IMR-90 (cell line): Measurements from ENCODE around the gene APMAP. TPM values are rescaled to one million over a fixed set of nuclear protein-coding genes. Genes with fewer than 3 reads are reported as not detected.

Source experiments
- ATAC-seq: fragments of 200-7000 bp; cut with Tn5 transposase; 2 replicates; pipeline ENCODE4 v1.9.1; 2020; ENCODE audit warnings: low read depth, mild to moderate bottlenecking, moderate library complexity
- BruUV-seq: library from RNA; stranded (reverse); fragments of 400-500 nt; replicated peaks from 2 replicates; lab custom pipeline; 2021; lab: Mats Ljungman, UMichigan
- CTCF ChIA-PET: fragments of 300-600 bp; formaldehyde crosslinking; extraction: SDS; loops from one replicate; lab custom pipeline; 2021; ENCODE audit warnings: antibody characterized with exemption; lab: Yijun Ruan, JAX
- POLR2A ChIA-PET: fragments of 300-600 bp; sonication (Branson Sonifier 250); formaldehyde crosslinking; loops from one replicate; lab custom pipeline; 2022; ENCODE audit warnings: antibody characterized with exemption; ENCODE audit not compliant: unreplicated experiment; lab: Charles Lee
- DNase-seq: peaks from one replicate; pipeline ENCODE4 v3.0.0; 2013
- H2AFZ ChIP-seq: replicated peaks from 2 replicates; pipeline ENCODE3; 2013; ENCODE audit warnings: low read length, mild to moderate bottlenecking; ENCODE audit not compliant: poor library complexity
- H2AK5ac ChIP-seq: 2 replicates; pipeline ENCODE4 v1.6.1; 2013; ENCODE audit warnings: low read depth, low read length, inconsistent platforms
- H2AK9ac ChIP-seq: replicated peaks from 2 replicates; pipeline ENCODE3; 2013; ENCODE audit warnings: mild to moderate bottlenecking, low read depth, low read length, moderate library complexity; ENCODE audit not compliant: poor library complexity
- H2BK120ac ChIP-seq: 2 replicates; pipeline ENCODE4 v1.6.1; 2013; ENCODE audit warnings: low read depth, low read length, inconsistent platforms
- H2BK15ac ChIP-seq: 3 replicates; pipeline ENCODE4 v1.6.1; 2013; ENCODE audit warnings: low read depth, low read length, inconsistent platforms
- H2BK20ac ChIP-seq: 2 replicates; pipeline ENCODE4 v1.6.1; 2013; ENCODE audit warnings: low read depth, mild to moderate bottlenecking, inconsistent platforms, low read length, moderate library complexity
- H2BK5ac ChIP-seq: 2 replicates; pipeline ENCODE4 v1.6.1; 2013; ENCODE audit warnings: mild to moderate bottlenecking, low read depth, low read length, inconsistent platforms; ENCODE audit not compliant: poor library complexity, severe bottlenecking
- H3K14ac ChIP-seq: replicated peaks from 2 replicates; pipeline ENCODE4 v1.6.1; 2013; ENCODE audit warnings: low read depth, low read length, inconsistent platforms
- H3K18ac ChIP-seq: 2 replicates; pipeline ENCODE4 v1.6.1; 2013; ENCODE audit warnings: low read depth, low read length, control low read depth
- H3K23ac ChIP-seq: 2 replicates; pipeline ENCODE4 v1.6.1; 2013; ENCODE audit warnings: low read depth, low read length, inconsistent platforms
- H3K27ac ChIP-seq: 2 replicates; pipeline ENCODE4 v1.5.1; 2013; ENCODE audit warnings: mild to moderate bottlenecking, control low read depth, low read length; ENCODE audit not compliant: insufficient read depth
- H3K27me3 ChIP-seq: 2 replicates; pipeline ENCODE4 v1.6.1; 2013; ENCODE audit warnings: low read length; ENCODE audit not compliant: control insufficient read depth, insufficient read depth
- H3K36me3 ChIP-seq: 2 replicates; pipeline ENCODE4 v1.6.1; 2013; ENCODE audit warnings: low read length, mixed read lengths; ENCODE audit not compliant: control insufficient read depth, insufficient read depth
- H3K4ac ChIP-seq: 2 replicates; pipeline ENCODE4 v1.6.1; 2013; ENCODE audit warnings: low read depth, low read length, inconsistent platforms
- H3K4me1 ChIP-seq: 2 replicates; pipeline ENCODE4 v1.6.1; 2013; ENCODE audit warnings: low read length, mixed read lengths; ENCODE audit not compliant: control insufficient read depth, insufficient read depth
- H3K4me2 ChIP-seq: 2 replicates; pipeline ENCODE4 v1.6.1; 2013; ENCODE audit warnings: low read depth, mild to moderate bottlenecking, control low read depth, low read length, moderate library complexity
- H3K4me3 ChIP-seq: 2 replicates; pipeline ENCODE4 v1.5.1; 2013; ENCODE audit warnings: low read depth, mild to moderate bottlenecking, control low read depth, low read length, moderate library complexity; ENCODE audit not compliant: insufficient read depth
- H3K56ac ChIP-seq: 2 replicates; pipeline ENCODE4 v1.6.1; 2013; ENCODE audit warnings: low read length, inconsistent platforms; ENCODE audit not compliant: insufficient read depth; ENCODE audit errors: extremely low read depth
- H3K79me1 ChIP-seq, 2 experiments: 2 replicates each; pipeline ENCODE4 v1.6.1; 2013; ENCODE audit warnings: low read length in 2 of 2, inconsistent platforms in 1 of 2, low read depth in 1 of 2
- H3K9ac ChIP-seq: 2 replicates; pipeline ENCODE4 v1.6.1; 2013; ENCODE audit warnings: low read depth, low read length, control low read depth
- H3K9me1 ChIP-seq: 2 replicates; pipeline ENCODE4 v1.6.1; 2013; ENCODE audit warnings: low read length, inconsistent platforms; ENCODE audit not compliant: insufficient read depth
- H3K9me3 ChIP-seq: 2 replicates; pipeline ENCODE4 v1.6.1; 2013; ENCODE audit warnings: low read length; ENCODE audit not compliant: control insufficient read depth, insufficient read depth
- H4K20me1 ChIP-seq: 2 replicates; pipeline ENCODE4 v1.6.1; 2013; ENCODE audit warnings: low read length, inconsistent platforms; ENCODE audit not compliant: insufficient read depth
- H4K5ac ChIP-seq: 2 replicates; pipeline ENCODE4 v1.6.1; 2013; ENCODE audit warnings: mild to moderate bottlenecking, low read depth, low read length, control low read depth
- H4K8ac ChIP-seq, 2 experiments: 2 replicates each; pipeline ENCODE4 v1.6.1; 2013; ENCODE audit warnings: low read depth in 2 of 2, low read length in 2 of 2, control low read depth in 1 of 2, inconsistent platforms in 1 of 2
- H4K91ac ChIP-seq: 2 replicates; pipeline ENCODE4 v1.6.1; 2013; ENCODE audit warnings: low read depth, low read length, inconsistent platforms; ENCODE audit not compliant: insufficient read depth
- CEBPB ChIP-seq: IDR thresholded peaks from 2 replicates; pipeline ENCODE4 v1.6.1; 2012; ENCODE audit warnings: low read depth, low read length, improper control_type of control experiment
- CHD1 ChIP-seq: IDR thresholded peaks from 2 replicates; pipeline ENCODE4 v1.6.1; 2012; ENCODE audit warnings: low read depth, low read length, improper control_type of control experiment
- MAFK ChIP-seq: IDR thresholded peaks from 2 replicates; pipeline ENCODE4 v1.6.1; 2012; ENCODE audit warnings: low read depth, low read length, improper control_type of control experiment
- MAZ ChIP-seq: IDR thresholded peaks from 2 replicates; pipeline ENCODE4 v1.6.1; 2012; ENCODE audit warnings: low read depth, mild to moderate bottlenecking, low read length, improper control_type of control experiment, moderate library complexity, borderline replicate concordance
- MXI1 ChIP-seq: IDR thresholded peaks from 2 replicates; pipeline ENCODE4 v1.6.1; 2012; ENCODE audit warnings: low read depth, mild to moderate bottlenecking, low read length, moderate library complexity, borderline replicate concordance
- RFX5 ChIP-seq: IDR thresholded peaks from 2 replicates; pipeline ENCODE4 v1.8.0; 2012; ENCODE audit warnings: low read depth, mild to moderate bottlenecking, low read length, moderate library complexity
- SMC3 ChIP-seq: fragments of 150-350 bp; IDR thresholded peaks from 2 replicates; pipeline ENCODE4 v1.6.1; 2016; ENCODE audit warnings: low read depth, mild to moderate bottlenecking, antibody characterized with exemption, low read length, moderate library complexity
- WGBS, 2 experiments: methylation state at CpG; one replicate each; pipeline versions ENCODE4 v1.1.5 to v1.1.7; 2013; ENCODE audit warnings: missing lambda C conversion rate in 2 of 2; ENCODE audit not compliant: insufficient read length in 1 of 2; ENCODE audit errors: extremely low coverage in 2 of 2; 5-methylcytosine and 5-hydroxymethylcytosine counted together
- dilution Hi-C: fragments of 300-500 bp; cut with HindIII; formaldehyde crosslinking; loops from one replicate; pipeline ENCODE4 v1.14.3; 2018; ENCODE audit warnings: low sequenced_read_pairs; ENCODE audit not compliant: unreplicated experiment
- in situ Hi-C: fragments of 300-500 bp; cut with MboI; formaldehyde crosslinking; loops from 3 replicates; pipeline ENCODE4 v1.14.3; 2019; ENCODE audit warnings: low sequenced_read_pairs, inconsistent platforms, mixed read lengths
- intact Hi-C: fragments of 100-400 bp; cut with micrococcal nuclease; formaldehyde crosslinking; loops from 2 replicates; pipeline ENCODE4 v1.10.0; 2022
- polyA plus RNA-seq, 3 experiments: library from polyadenylated mRNA; depleted of rRNA; stranded (reverse); fragments of >200 nt; gene quantifications; 2 replicates each; pipeline ENCODE4 v1.2.3, GENCODE V29; 2012; ENCODE audit warnings: low replicate concordance in 1 of 3
- total RNA-seq: library from RNA; depleted of rRNA; stranded (reverse); fragments of >200 nt; gene quantifications from 2 replicates; pipeline ENCODE4 v1.2.3, GENCODE V29; 2012
- TF ChIP-seq, protein P1 (sequence below): fragments of 150-350 bp; IDR thresholded peaks from 2 replicates; pipeline ENCODE4 v1.6.1; 2017; ENCODE audit warnings: mild to moderate bottlenecking, antibody characterized with exemption, low read length, low read depth

Gene APMAP
- total and polyA plus RNA-seq, 2 of the 4 experiments (the other 2 are of a cell fraction): 67.2 to 88.8 TPM

DNA sequence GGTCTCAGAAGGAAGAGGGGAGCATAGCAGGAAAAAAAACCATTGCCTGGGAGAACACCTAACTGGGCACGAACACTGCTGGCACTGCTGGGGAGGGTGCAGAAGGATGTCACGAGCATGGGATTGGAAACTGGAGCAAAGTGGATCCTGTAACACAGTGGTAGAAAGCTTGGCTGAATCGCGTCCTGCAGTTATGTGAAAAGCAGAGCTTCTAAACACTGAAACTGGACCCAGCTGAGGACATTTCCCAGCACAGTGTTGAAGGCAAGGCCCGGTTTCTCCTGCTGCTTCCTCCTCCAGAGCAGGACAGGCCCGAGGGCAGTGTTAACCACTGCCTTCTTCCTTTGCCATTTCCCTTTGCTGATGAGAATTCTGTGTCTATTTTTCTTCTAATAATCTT is 6.7 kb downstream of the APMAP start:
- in situ Hi-C loops (loop anchor here (25.0 kb wide), 3 partner anchors 601 to 876 kb away; partner anchors contain the start of genes NINL and ZNF337), intact Hi-C loops (no loop called here), dilution Hi-C loops (no loop called here)
- no peak overlapping the region for H4K91ac ChIP-seq
- no peak overlapping the region for H3K9ac ChIP-seq
- TF ChIP-seq MAFK (no peak), MXI1 (no peak), CEBPB (no peak), SMC3 (no peak), RFX5 (no peak), CHD1 (no peak), MAZ (no peak)
- TF ChIP-seq, protein P1, sequence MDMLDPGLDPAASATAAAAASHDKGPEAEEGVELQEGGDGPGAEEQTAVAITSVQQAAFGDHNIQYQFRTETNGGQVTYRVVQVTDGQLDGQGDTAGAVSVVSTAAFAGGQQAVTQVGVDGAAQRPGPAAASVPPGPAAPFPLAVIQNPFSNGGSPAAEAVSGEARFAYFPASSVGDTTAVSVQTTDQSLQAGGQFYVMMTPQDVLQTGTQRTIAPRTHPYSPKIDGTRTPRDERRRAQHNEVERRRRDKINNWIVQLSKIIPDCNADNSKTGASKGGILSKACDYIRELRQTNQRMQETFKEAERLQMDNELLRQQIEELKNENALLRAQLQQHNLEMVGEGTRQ: no peak
- peaks cover 3% of the 10 kb centered on the region; the same call in 1 of the 2 replicates for H3K36me3 ChIP-seq
- no peak for DNase-seq
- H3K9me3 ChIP-seq: no peaks in the 10 kb centered on the region; the same call in 1 of the 2 replicates
- H3K56ac ChIP-seq: no peak overlapping the region
- H3K79me1 ChIP-seq: peaks cover 45 to 47% of the 10 kb centered on the region in 2 experiments
- BruUV-seq: no TSS peak
- H2AFZ ChIP-seq: no peak overlapping the region
- H2BK120ac ChIP-seq: no peak overlapping the region
- no peak for ATAC-seq
- H3K18ac ChIP-seq: no peak overlapping the region
- no peak overlapping the region for H3K23ac ChIP-seq
- H2BK15ac ChIP-seq: no peak overlapping the region
- no peak overlapping the region for H3K4ac ChIP-seq
- no peak overlapping the region for H4K8ac ChIP-seq
- H4K5ac ChIP-seq: no peak overlapping the region
- ChIA-PET POLR2A (no interaction called here), CTCF (no interaction called here)
- H2AK5ac ChIP-seq: no peak overlapping the region
- H3K4me1 ChIP-seq: no peaks in the 10 kb centered on the region
- H3K27me3 ChIP-seq: no peaks in the 10 kb centered on the region
- H2AK9ac ChIP-seq: no peak overlapping the region
- peaks cover 2% of the 10 kb centered on the region for H4K20me1 ChIP-seq
- H2BK20ac ChIP-seq: no peak overlapping the region
- H3K14ac ChIP-seq: no peak overlapping the region
- H3K27ac ChIP-seq: no peak overlapping the region
- 94% methylated on average over 3 of the region's 6 CpGs; no CpG with 5 or more reads in 1 of the 2 experiments for WGBS, 2 experiments
- H3K4me2 ChIP-seq: no peak overlapping the region
- peaks cover 7% of the 10 kb centered on the region; the same call in 1 of the 2 replicates for H3K9me1 ChIP-seq
- no peak overlapping the region for H3K4me3 ChIP-seq
- H2BK5ac ChIP-seq: no peak overlapping the region
